ENCODE results near the gene KLHL17.

DNA sequence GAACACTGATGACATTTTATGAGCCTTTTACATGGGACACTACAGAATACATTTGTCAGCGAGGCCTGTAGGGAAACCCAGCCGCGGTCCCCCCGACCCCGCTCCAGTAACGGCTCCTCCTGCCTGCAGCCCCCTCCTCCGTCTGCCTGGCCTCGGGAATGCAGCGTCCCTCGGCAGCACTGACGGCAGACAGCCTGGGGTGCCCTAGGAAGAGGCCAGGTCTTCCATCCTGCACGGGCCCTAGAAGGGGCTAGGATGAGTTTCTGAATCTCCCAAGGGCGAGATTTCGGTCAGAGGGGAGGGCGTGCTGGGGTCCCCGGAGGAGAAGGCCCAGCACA is 28.2 kb upstream of the KLHL17 start:
- TF ChIP-seq CTCF (conservative IDR thresholded peaks at IDR 0.05; ENCODE audit: low read depth, low read length) (no peak), EZH2phosphoT487 (IDR thresholded peaks at IDR 0.05; ENCODE audit: borderline replicate concordance, low read length) (no peak), EZH2 (IDR thresholded peaks at IDR 0.05; ENCODE audit: low read length, unreplicated experiment) (no peak)

All from PC-3 (cell line).